Loucy (cell line): ENCODE measurements around the gene ZNF619.
A peak's percentile ranks its signal among the peaks of the same experiment; 100 is the strongest.

Experiments used
- H2AFZ ChIP-seq: fragments of 200-600 bp; sonication (generic); 2 replicates; pipeline ENCODE4 v1.6.0; 2016; ENCODE audit warnings: antibody characterized with exemption, mild to moderate bottlenecking, low read length, moderate library complexity
- H3F3A ChIP-seq: fragments of 200-600 bp; 2 replicates; pipeline ENCODE4 v1.6.0; 2016; ENCODE audit warnings: antibody characterized with exemption, low read depth, mild to moderate bottlenecking
- H3K27me3 ChIP-seq: fragments of 200-600 bp; sonication (generic); 2 replicates; pipeline ENCODE4 v1.6.1; 2014; ENCODE audit warnings: low read length, mild to moderate bottlenecking; ENCODE audit not compliant: insufficient read depth, poor library complexity, severe bottlenecking
- H3K36me3 ChIP-seq: fragments of 200-600 bp; sonication (generic); 2 replicates; pipeline ENCODE4 v1.6.1; 2016; ENCODE audit warnings: low read length; ENCODE audit not compliant: insufficient read depth
- H3K4me1 ChIP-seq: fragments of 200-600 bp; sonication (generic); 2 replicates; pipeline ENCODE4 v1.5.1; 2014; ENCODE audit warnings: low read length, mild to moderate bottlenecking; ENCODE audit not compliant: insufficient read depth, poor library complexity, severe bottlenecking
- H3K4me2 ChIP-seq: fragments of 200-600 bp; sonication (generic); 2 replicates; pipeline ENCODE4 v1.6.0; 2014; ENCODE audit warnings: antibody characterized with exemption, low read length, low read depth, mild to moderate bottlenecking; ENCODE audit not compliant: poor library complexity, severe bottlenecking
- H3K4me3 ChIP-seq: fragments of 200-600 bp; sonication (generic); 2 replicates; pipeline ENCODE4 v1.5.1; 2014; ENCODE audit warnings: low read length, mild to moderate bottlenecking, mixed read lengths; ENCODE audit not compliant: poor library complexity, severe bottlenecking
- H3K79me2 ChIP-seq: fragments of 200-600 bp; sonication (generic); 2 replicates; pipeline ENCODE4 v1.6.1; 2014; ENCODE audit warnings: low read length; ENCODE audit not compliant: insufficient read depth
- H3K9ac ChIP-seq: fragments of 200-600 bp; sonication (generic); 2 replicates; pipeline ENCODE4 v1.6.0; 2014; ENCODE audit warnings: mild to moderate bottlenecking, low read depth, low read length, moderate library complexity; ENCODE audit not compliant: poor library complexity, severe bottlenecking
- H3K9me2 ChIP-seq: fragments of 200-600 bp; sonication (generic); replicated peaks from 2 replicates; pipeline ENCODE4 v1.6.1; 2016; ENCODE audit warnings: low read depth, low read length, mixed read lengths
- H3K9me3 ChIP-seq: fragments of 200-600 bp; sonication (generic); 2 replicates; pipeline ENCODE4 v1.6.1; 2014; ENCODE audit warnings: mild to moderate bottlenecking, antibody characterized with exemption, low read length, low read depth; ENCODE audit not compliant: insufficient read depth
- H4K20me1 ChIP-seq: fragments of 200-600 bp; sonication (generic); 2 replicates; pipeline ENCODE4 v1.6.0; 2014; ENCODE audit warnings: antibody characterized with exemption, low read length, mild to moderate bottlenecking; ENCODE audit not compliant: insufficient read depth, poor library complexity, severe bottlenecking
- CTCF ChIP-seq: fragments of 200-600 bp; sonication (generic); conservative IDR thresholded peaks from 2 replicates; pipeline ENCODE4 v1.5.1; 2014; ENCODE audit warnings: mild to moderate bottlenecking, antibody characterized with exemption, low read length
- EZH2phosphoT487 ChIP-seq: fragments of 200-600 bp; IDR thresholded peaks from 2 replicates; pipeline ENCODE4 v1.6.1; 2018; ENCODE audit warnings: antibody characterized with exemption, mild to moderate bottlenecking, moderate library complexity, borderline replicate concordance

Gene ZNF619

GRCh38 chr3:40524222-40524567 is 47.3 kb downstream of the ZNF619 start:
- no peak for TF ChIP-seq EZH2phosphoT487
- TF ChIP-seq CTCF = no peak
- no peaks in the 10 kb centered on the region for H3K9me3 ChIP-seq
- H3K27me3 ChIP-seq = no peaks in the 10 kb centered on the region
- H3F3A ChIP-seq = no peaks in the 10 kb centered on the region
- peak overlapping the region; percentile 87 for H3K4me3 ChIP-seq
- H4K20me1 ChIP-seq = peaks cover 2% of the 10 kb centered on the region
- peak overlapping the region; percentile 86 for H2AFZ ChIP-seq
- peaks cover 34% of the 10 kb centered on the region for H3K4me1 ChIP-seq
- peak overlapping the region; percentile 86 for H3K4me2 ChIP-seq
- peak overlapping the region; percentile 90 for H3K9ac ChIP-seq
- peaks cover 38% of the 10 kb centered on the region for H3K79me2 ChIP-seq
- no peaks in the 10 kb centered on the region for H3K9me2 ChIP-seq
- peaks cover 5% of the 10 kb centered on the region; the same call in 1 of the 2 replicates for H3K36me3 ChIP-seq

GRCh38 chr3:40524568-40525285 is 47.8 kb downstream of the ZNF619 start, which contains the start of gene ZNF621:
TSS of gene ZNF621 (plus strand) at chr3:40524960. CDS start at chr3:40525841, 881 bp downstream.
- H3K9me2 ChIP-seq = no peaks in the 10 kb centered on the region
- no peak for TF ChIP-seq EZH2phosphoT487
- TF ChIP-seq CTCF = no peak
- peak within 1 kb of the TSS; percentile 86 for H2AFZ ChIP-seq
- H3K36me3 ChIP-seq = peaks cover 7% of the 10 kb centered on the region; the same call in 1 of the 2 replicates
- H3K4me1 ChIP-seq = peaks cover 34% of the 10 kb centered on the region
- no peaks in the 10 kb centered on the region for H3K27me3 ChIP-seq
- H3K79me2 ChIP-seq = peaks cover 41% of the 10 kb centered on the region
- peak within 1 kb of the TSS; percentile 90 for H3K9ac ChIP-seq
- H4K20me1 ChIP-seq = peaks cover 2% of the 10 kb centered on the region
- no peaks in the 10 kb centered on the region for H3K9me3 ChIP-seq
- peak within 1 kb of the TSS; percentile 89 for H3K4me2 ChIP-seq
- H3F3A ChIP-seq = no peaks in the 10 kb centered on the region
- peak within 1 kb of the TSS; percentile 87 for H3K4me3 ChIP-seq

DNA sequence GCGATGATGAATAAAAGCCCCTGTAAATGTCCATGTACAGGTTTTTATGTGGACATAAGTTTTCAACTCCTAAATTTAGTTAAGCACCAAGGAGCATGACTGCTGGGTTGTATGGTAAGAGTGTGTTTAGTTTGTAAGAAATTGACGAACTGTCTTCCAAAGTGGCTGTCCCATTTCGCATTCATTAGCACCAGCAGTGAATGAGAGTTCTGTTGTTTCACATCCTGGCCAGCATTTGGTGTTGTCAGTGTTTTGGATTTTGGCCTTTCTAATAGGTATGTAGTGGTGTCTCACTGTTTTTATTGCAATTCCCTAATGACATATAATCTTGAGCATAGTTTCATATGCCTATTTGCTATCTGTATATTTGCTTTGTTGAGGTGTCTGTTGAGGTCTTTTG is 51.5 kb downstream of the ZNF619 start:
- TF ChIP-seq EZH2phosphoT487 = no peak
- TF ChIP-seq CTCF = no peak
- H3K9me2 ChIP-seq = no peaks in the 10 kb centered on the region
- peak overlapping the region; percentile 20 for H3K4me3 ChIP-seq
- H3K79me2 ChIP-seq = peaks cover 41% of the 10 kb centered on the region
- H3K9me3 ChIP-seq = peaks cover 7% of the 10 kb centered on the region
- peaks cover 34% of the 10 kb centered on the region for H3K4me1 ChIP-seq
- peak overlapping the region; percentile 59 for H3K4me2 ChIP-seq
- no peaks in the 10 kb centered on the region for H3F3A ChIP-seq
- H3K36me3 ChIP-seq = peaks cover 44% of the 10 kb centered on the region
- H3K27me3 ChIP-seq = no peaks in the 10 kb centered on the region
- H3K9ac ChIP-seq = peak overlapping the region; percentile 45
- H2AFZ ChIP-seq = no peak overlapping the region
- peaks cover 2% of the 10 kb centered on the region for H4K20me1 ChIP-seq
